ENCODE measurements around the gene VSX1. TPM values are rescaled to one million over a fixed set of nuclear protein-coding genes. Genes with fewer than 3 reads are reported as not detected.

Gene VSX1
- total and polyA plus RNA-seq, 4 donors: 0.03 to 0.08 TPM; not detected in 2

- H3K36me3 ChIP-seq (ENCODE audit: control insufficient read depth in 4 of 4, insufficient read depth in 3 of 4, low read depth in 1 of 4, low read length in 3 of 4): no peaks in the 10 kb centered on the region
- no peaks in the 10 kb centered on the region for H3K9me3 ChIP-seq (ENCODE audit: control insufficient read depth in 4 of 4, low read length in 3 of 4)
- H3K27me3 ChIP-seq (ENCODE audit: control insufficient read depth in 4 of 4, insufficient read depth in 4 of 4, low read length in 3 of 4): peaks cover 0 to 13% (median 2%) of the 10 kb centered on the region in 4 donors
- no peak overlapping the region for H3K4me3 ChIP-seq (ENCODE audit: low read depth in 1 of 3, low read length in 3 of 3)
- 88% methylated on average over 12 of the region's 12 CpGs for WGBS
- no peak for TF ChIP-seq JUND (IDR thresholded peaks at IDR 0.05)
- no peak for TF ChIP-seq HNF4A (conservative IDR thresholded peaks at IDR 0.05)
- no peak for TF ChIP-seq FOXA1 (IDR thresholded peaks at IDR 0.05)
- no peak for TF ChIP-seq YY1 (IDR thresholded peaks at IDR 0.05)
- TF ChIP-seq HNF4G (IDR thresholded peaks at IDR 0.05): no peak
- no peak for TF ChIP-seq SP1 (IDR thresholded peaks at IDR 0.05)
- no peak for TF ChIP-seq NR2F2 (IDR thresholded peaks at IDR 0.05)
- no peak for TF ChIP-seq MAX (IDR thresholded peaks at IDR 0.05)
- no peak for TF ChIP-seq ZBTB33 (IDR thresholded peaks at IDR 0.05)
- no peak for TF ChIP-seq CTCF (IDR thresholded peaks at IDR 0.05; ENCODE audit: low read depth, low read length, missing input control)
- TF ChIP-seq FOXA2 (IDR thresholded peaks at IDR 0.05): no peak
- no peak for TF ChIP-seq REST (IDR thresholded peaks at IDR 0.05)
- TF ChIP-seq EGR1 (IDR thresholded peaks at IDR 0.05; ENCODE audit: low read depth in 2 of 2): no peak
- no peak for TF ChIP-seq RAD21 (IDR thresholded peaks at IDR 0.05)
- peaks cover 0 to 2% (median 0%) of the 10 kb centered on the region in 4 donors for H3K4me1 ChIP-seq (ENCODE audit: control insufficient read depth in 4 of 4, insufficient read depth in 4 of 4, low read length in 3 of 4)
- no peak overlapping the region for H3K27ac ChIP-seq (ENCODE audit: low read depth in 1 of 2, low read length in 2 of 2)
- no peak overlapping the region for H3K9ac ChIP-seq (ENCODE audit: low read depth in 1 of 2, low read length in 2 of 2)
- no peak for DNase-seq (ENCODE audit: low spot score)
Measured at GRCh38 chr20:25089662-25090061, 7.7 kb upstream of the VSX1 start.

- H3K27ac ChIP-seq (ENCODE audit: low read depth in 1 of 2, low read length in 2 of 2): no peak overlapping the region
- TF ChIP-seq CTCF (IDR thresholded peaks at IDR 0.05; ENCODE audit: low read depth, low read length, missing input control) (no peak), MAX (IDR thresholded peaks at IDR 0.05) (no peak), FOXA2 (IDR thresholded peaks at IDR 0.05) (no peak), ATF3 (IDR thresholded peaks at IDR 0.05) (no peak), SP1 (IDR thresholded peaks at IDR 0.05) (no peak), HNF4G (IDR thresholded peaks at IDR 0.05) (no peak), RXRA (IDR thresholded peaks at IDR 0.05) (no peak), ZBTB33 (IDR thresholded peaks at IDR 0.05) (no peak), GABPA (IDR thresholded peaks at IDR 0.05 in 1 of 2, conservative IDR thresholded peaks at IDR 0.05 in 1 of 2) (no peak), YY1 (IDR thresholded peaks at IDR 0.05) (no peak), EGR1 (IDR thresholded peaks at IDR 0.05; ENCODE audit: low read depth in 2 of 2) (no peak), NR2F2 (IDR thresholded peaks at IDR 0.05) (no peak), TAF1 (conservative IDR thresholded peaks at IDR 0.05) (no peak), FOXA1 (IDR thresholded peaks at IDR 0.05) (no peak)
Measured at GRCh38 chr20:25089096-25089495, 7.2 kb upstream of the VSX1 start.

More at GRCh38 chr20:25089096-25089495, 7.2 kb upstream of the VSX1 start:
- no peaks in the 10 kb centered on the region for H3K36me3 ChIP-seq (ENCODE audit: control insufficient read depth in 4 of 4, insufficient read depth in 3 of 4, low read depth in 1 of 4, low read length in 3 of 4)
- no peak overlapping the region for H3K9ac ChIP-seq (ENCODE audit: low read depth in 1 of 2, low read length in 2 of 2)
- no peaks in the 10 kb centered on the region for H3K9me3 ChIP-seq (ENCODE audit: control insufficient read depth in 4 of 4, low read length in 3 of 4)
- H3K4me1 ChIP-seq (ENCODE audit: control insufficient read depth in 4 of 4, insufficient read depth in 4 of 4, low read length in 3 of 4): peaks cover 0 to 7% (median 0%) of the 10 kb centered on the region in 4 donors
- no peak for DNase-seq (ENCODE audit: low spot score)
- H3K27me3 ChIP-seq (ENCODE audit: control insufficient read depth in 4 of 4, insufficient read depth in 4 of 4, low read length in 3 of 4): peaks cover 0 to 17% (median 2%) of the 10 kb centered on the region in 4 donors
- H3K4me3 ChIP-seq (ENCODE audit: low read depth in 1 of 3, low read length in 3 of 3): no peak overlapping the region
